Left forelimb (tissue), 1 donor: Measurements from ENCODE around the gene INPP5F.
"Not testable (repeated sequence)": the region's sequence is repeated elsewhere in the genome, so short reads cannot be mapped to it uniquely, and the experiment has no call there.

Source experiments
- DNase-seq: peaks from one replicate; pipeline ENCODE4 v3.0.0-alpha.2; 2018; ENCODE audit warnings: low spot score

The INPP5F gene

DNA sequence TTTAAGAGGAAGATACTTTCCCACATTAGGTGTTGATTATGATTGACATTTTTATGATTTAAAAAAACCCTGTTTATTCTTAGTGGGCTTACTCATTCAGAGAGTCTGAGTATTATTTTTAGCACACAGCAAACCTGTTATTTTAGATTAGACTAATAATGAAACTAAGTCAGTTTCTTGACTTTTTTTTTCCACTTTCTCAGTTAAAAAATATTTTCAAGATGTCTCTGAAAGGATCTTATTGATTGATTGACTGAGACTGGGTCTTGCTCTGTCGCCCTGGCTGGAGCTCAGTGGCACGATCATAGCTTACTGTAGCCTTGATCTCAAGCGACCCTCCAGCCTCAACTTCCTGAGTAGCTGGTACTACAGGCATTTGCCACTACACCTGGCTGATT lies 20.4 kb upstream of the INPP5F start:
- DNase-seq = no peak

DNA sequence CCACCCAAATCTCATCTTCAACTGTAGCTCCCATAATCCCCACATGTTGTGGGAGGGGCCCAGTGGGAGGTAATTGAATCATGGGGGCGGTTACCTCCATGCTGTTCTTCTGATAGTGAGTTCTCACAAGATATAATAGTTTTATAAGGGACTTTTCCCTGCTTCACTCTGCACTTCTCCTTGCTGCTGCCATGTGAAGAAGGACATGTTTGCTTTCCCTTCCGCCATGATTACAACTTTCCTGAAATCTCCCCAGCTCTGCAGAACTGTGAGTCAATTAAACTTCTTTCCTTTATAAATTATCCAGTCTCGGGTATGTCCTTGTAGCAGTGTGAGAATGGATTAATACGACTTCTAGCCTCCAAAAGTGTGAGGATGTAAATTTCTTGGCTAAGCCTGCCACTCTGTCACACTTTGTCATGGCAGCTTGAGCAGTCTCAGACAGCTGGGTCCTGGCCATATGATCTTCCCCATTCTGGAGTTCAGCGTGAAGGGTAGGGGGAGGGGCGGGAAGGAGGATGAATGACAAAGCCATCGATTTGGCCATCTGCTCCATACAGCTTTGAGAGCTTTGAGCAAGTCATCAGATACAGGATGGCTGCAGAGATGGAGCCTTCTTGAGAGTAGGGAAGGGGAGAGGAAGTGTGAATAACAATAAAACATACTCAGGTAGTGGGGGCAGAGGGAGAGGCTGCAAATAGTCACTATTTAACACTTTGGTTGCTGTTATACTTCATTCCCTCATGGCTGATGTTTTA lies 19.1 kb upstream of the INPP5F start:
- DNase-seq = no peak

DNA sequence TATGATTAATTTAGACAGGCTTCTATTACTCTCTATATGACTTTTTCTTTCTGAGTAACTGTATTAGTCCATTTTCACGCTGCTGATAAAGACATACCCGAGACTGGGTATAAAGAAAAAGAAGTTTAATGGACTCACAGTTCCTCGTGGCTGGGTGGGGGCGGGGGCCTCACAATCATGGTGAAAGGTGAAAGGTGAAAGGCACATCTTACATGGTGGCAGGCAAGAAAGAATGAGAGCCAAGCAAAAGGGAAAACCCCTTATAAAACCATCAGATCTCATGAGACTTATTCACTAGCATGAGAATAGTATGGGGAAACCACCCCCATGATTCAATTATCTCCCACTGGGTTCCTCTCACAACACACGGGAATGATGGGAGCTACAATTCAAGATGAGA lies 18.5 kb upstream of the INPP5F start:
- DNase-seq = not testable (repeated sequence)

DNA sequence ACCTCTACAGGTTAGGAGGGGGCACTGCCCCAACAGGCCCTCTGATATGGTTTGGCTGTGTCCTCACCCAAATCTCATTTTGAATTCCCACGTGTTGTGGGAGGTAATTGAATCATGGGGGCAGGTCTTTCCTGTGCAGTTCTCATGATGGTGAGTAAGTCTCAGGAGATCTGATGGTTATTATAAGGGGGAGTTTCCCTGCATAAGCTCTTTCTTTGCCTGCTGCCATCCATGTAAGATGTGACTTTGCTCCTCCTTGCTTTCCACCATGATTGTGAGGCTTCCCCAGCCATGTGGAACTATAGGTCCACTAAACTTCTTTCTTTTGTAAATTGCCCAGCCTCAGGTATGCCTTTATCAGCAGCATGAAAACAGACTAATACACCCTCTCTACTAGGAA lies 14.9 kb upstream of the INPP5F start:
- DNase-seq = not testable (repeated sequence)

DNA sequence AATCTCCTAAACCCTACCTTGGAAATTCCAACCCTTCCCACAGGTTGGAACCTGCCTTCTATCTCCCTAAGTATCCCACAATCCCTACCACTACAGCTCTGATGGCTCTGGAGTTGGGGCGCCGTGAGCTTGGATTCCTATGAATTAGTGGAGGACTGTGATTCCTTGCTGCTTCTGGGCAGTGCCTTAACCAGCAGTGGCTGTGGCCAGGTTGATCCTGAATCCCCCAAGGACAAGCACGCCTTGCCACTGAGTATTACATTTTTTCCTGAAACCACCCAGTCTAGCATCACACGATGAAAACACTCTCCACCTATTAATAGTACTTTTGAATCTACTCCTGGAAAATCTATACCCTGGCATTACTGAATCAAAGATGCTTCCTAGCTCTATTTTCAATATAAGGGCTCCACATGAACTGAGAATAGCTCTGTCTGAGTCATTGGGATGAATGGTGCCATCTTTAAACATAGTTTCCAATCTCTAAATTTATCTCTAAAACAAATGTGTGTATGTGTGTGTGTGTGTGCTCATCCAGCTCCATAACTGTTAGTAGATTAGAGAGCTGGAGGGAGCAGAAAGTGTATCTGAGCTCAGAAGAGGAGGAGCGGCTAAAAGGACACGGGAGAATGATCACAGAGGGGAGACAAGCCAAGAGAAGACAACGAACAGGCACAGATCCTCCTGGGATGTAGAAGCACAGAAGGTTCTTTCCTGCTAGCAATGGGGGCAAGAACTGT lies 11.9 kb upstream of the INPP5F start:
- no peak for DNase-seq

DNA sequence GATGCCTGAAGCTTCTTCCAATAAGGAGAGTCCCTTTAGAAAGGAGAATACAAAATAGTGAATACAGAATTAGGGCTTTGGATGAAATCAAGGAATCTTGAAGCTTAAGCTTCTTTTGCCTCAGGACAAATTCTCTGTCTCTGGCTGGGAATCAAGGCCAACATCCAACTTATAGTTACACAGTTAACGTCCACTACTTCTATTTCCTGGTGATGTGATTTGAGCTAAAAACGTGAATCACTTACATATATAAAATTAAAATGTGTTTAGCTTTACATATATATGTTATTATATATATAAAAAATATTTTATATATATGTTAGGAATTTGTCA lies 11.4 kb upstream of the INPP5F start:
- no peak for DNase-seq

DNA sequence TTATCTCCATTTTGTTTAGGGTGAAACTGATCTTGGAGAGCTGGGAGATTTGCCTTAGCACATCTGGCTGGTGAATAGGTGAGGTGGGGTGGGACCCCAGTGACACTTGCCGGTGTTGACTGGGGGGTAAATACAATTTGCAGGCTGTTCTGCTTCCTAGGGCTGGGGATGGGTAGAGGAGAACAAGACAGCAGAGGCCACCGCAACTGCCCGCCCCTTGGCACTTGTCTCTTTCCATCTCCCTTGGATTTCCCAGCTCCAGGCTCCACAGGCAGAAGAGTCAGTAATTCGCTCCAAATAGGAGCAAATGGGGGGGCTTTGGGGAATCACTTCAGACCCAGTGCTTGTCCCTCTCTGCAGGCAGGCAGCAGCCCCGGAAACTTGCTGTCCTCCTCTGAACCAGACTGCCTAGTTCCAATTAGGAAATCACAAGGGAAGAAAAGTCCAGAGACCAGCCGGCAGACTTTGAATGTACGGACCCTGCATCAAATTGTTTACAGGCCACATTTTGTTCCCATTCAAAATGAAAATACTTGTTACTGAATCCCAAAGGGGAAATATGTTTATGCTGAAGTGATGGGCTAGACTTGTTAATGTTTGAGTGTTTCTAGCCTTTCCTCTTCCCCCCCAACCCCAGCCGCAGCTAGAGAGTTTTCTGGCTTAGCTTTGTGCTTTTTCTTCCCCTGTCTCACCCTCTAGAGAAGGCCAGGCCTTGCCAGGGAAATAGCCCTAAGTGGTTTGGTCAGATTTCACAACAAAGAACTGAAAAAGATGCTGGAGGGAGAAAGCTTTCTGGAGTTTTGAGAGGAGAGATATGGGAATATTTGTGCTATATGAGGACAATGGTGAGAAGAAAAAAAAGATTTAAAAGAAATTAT lies 10.0 kb upstream of the INPP5F start:
- DNase-seq = no peak

DNA sequence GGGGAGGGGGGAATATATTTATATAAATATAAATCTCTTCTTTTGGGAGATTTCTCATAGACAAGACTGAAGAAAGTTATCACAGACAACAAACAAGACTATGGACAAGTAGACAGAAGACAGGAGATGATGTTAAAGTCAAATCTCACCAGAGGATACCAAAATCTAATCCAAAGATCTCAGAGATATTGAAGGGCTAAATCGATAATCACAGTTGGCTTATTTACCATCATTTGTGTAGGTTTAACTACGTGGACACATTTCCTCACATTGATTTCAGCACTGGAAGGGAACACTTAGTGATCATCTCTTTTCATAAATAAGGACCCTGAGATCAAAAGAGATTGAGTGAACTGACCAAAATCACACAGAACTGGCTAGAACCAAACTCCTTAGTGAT lies 2.7 kb upstream of the INPP5F start:
- DNase-seq = no peak

DNA sequence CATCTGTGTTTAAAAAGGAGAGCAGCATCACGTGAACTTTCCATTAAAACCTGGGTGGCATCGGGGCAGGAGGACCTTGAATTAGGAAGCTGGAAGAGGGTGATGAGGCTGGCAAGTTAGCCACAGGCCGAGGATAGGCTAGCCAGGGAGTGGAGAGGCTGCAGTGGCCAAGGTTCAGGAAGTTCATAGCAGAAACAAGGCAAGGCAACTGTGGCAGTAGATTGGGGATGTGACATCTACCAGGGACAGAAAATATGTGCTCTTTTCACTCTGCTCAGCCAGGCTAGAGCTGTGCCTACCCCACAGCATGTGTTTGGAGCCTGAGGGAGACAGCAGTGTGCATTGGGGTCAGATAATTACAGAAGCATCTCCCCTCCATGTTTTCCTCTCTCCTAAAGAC lies 2.2 kb upstream of the INPP5F start:
- no peak for DNase-seq

DNA sequence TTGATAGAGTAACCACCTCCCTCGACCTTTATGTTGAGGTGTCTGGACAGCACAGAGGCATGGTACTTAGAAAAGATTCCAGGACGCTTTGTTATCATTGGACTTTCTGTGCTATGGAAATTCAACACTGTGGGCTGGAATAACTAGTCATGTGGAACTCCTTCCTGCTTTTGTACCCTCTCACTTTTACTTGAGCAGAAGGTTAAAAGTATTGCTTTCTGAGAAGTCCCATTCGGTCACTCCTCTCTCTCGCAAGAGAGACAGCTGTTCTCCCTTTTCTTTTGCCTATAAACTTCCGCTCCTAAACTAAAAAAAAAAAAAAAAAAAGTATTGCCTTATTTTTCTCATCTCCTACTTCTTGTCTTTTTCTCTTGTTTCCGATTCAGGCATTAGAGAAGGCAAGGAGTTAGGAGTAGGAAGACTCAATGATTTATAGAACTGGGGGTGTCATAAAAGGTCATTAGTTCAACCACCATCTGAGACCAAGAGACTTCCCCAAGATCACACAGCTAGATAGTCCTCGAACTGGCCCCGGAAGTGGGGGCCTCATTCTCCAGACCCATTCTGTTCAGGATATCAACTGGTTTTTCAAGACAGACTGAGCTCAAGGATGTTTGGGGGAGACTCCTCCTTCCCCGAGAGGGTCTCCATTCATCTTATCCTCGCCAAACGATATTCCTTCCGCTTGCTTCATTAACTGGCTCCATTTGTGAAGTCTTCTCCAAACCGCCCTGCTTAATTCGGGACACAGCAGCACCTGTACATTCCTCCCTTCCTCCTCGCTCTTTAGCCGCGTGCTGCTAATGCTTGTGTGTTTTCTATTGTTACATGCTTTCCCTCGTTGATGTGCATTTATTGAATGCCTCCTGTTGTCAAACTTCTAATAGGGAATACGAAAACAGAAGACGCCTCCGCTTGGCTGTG lies 995 bp upstream of the INPP5F start:
- no peak for DNase-seq

DNA sequence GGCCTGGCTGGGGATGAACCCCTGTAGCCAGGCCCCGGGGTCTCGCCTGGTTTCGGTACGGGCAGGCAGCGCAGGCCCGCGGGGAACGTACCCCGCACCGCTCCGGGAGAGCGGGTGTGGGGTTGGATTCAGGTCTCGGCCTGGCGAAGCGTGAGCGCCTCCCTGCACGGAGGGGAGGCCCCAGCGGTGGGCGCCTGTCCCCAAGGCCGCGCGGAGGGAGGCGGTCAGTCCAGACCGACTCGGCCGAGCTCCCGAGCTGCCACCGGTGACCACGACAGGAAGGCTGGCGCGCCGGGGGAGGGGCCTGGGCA lies 378 bp upstream of the INPP5F start:
- no peak for DNase-seq

DNA sequence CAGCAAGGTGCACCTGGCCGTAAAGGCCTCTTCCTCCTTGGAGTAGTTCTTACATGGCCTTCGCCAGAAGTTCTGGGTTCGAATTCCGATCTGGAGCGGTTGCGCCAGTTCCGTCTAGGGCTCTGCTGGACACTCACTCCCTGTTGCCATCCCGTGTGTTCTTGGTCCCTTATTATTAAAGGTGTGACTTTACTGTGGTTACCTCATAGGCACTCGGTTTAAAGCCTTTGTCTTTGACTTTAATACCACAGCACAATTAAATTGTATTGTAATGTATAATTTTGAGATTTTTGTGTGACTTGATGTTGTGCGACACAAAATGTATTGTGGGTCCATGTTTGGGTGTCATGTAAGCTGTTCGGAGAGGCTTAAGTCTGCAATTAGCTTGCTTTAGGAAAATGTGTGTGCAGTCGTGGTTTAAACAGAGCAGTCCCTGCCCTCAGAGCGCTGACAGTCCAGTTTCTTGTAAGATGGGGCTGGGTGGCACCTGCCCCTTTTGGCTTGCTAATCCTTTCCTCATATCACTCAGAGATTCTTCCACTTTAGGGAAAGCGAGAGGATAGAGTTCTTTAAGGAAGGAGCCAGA lies 919 bp downstream of the INPP5F start:
- no peak for DNase-seq

DNA sequence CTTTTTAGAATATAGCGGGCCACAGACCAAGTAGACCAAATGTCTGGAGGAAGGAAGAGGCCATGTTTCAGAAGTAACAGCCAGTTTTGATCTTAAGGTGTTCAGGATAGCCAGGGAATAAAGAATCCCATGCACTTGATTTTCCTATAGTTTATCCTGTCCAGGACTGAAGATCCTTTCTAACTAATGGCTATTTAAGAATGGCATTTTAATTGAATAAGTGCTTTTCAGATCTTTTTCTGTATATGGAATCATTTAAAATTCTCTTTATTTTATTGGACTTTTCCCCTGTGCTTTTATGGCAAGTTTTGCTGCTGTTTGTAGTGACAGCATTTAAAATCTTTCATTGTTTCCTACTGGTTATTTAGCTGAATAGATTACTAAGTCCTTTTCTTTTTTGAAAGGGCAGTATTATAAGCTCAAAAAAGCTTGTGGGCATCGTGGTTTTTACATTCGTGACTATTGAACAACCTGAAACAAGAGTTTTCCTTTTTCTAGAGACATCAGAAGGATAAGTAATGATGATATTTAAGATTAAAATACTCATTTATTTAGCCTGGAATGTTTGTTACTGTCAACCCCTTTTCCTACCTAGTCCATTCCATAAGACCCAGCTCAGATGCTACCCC lies 2.4 kb downstream of the INPP5F start:
- no peak for DNase-seq

DNA sequence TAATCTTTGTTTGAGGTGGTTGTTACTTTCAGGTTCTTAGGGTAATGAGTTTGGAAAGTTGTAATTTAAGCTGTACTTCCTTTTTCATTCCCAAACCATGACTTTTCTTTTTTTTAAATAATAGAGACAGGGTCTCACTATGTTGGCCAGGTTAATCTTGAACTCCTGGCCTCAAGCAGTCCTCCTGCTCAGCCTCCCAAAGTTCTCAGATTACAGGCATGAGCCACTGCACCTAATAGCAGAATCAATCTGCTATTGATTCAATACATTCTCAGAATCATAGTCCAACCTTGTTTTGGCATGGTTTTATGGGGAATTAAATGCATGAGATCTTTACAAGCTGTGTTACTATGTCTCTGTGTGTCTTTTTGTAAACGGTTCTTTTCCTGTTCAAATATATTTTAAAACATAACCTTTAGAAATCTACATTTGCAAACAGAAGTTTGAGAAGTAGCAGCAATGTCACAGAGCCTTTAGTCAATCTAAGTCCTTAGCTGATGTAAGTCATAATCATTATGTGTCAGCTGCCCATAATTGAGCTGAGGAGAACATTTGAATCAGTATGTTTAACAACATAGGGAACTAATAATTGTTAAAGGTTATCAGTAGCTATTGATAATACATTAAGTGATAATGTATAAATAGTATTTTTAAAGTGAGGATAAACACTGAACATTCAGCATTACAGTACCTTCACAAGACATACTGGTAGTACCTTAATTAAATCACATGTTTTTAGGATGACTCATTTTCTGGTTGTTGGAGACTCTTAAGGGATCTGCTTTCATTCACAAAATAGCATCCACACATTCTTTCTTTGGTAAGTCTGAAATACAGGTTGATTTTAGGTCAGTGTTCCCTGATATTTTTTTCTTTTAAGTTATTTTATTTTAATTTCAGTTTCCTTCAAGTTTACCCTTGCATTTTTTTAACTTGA lies 8.8 kb downstream of the INPP5F start:
- DNase-seq = no peak

DNA sequence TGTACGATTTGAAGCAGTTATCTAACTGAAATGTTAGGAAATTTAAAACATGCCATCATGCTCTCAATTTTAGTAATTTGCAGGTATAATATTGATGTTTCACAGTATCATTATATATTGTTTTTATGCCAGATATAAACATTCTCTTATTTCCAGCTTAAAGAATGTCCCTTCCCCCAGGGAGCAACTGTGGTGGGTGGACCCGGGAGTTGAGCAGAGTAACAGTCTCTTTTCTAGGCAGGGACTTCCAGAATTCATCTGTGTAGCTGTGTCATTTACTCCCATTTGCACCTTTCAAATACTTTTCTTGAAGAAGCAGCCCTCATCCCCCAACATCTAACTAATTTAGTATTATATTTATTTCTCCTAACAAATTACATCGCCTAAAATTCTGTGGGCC lies 9.6 kb downstream of the INPP5F start:
- DNase-seq = no peak

DNA sequence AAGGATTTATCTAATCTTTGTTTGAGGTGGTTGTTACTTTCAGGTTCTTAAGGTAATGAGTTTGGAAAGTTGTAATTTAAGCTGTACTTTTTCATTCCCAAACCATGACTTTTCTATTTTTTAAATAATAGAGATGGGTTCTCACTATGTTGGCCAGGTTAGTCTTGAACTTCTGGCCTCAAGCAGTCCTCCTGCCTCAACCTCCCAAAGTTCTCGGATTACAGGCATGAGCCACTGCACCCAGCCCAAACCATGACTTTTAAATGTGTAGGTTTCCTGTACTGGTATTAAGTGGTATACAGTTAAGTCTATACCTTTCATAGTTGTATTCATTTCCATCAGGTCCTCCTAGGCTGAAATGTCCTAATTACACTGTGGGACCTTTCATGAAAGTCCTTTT lies 10.4 kb downstream of the INPP5F start:
- DNase-seq = no peak

DNA sequence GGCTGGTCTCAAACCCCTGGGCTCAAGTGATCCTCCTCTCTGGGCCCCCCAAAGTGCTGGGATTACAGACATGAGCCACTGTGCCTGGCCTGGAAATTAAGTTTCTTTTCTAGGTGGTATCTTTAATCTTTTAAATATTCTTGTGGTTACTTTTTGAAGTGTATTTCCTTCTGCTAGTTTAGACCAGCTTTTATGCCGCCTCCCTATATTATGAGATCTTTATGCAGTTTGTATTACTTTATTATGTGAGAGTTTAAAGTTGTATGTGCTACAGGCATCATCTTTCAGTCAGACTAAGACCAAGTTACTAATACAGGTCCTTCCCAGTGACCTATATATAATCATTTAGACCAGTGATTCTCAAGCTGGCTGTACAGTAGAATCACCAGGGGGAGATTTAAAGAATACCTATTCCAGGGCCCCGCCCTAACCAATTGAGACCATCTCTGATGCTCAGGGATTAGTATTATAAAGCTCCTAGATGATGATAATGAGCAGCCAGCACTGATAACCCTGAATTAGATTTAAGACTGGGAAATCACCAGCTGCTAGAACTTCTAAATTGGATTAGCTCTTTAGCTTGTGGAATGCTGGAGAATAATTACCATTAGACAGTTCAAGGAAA lies 11.3 kb downstream of the INPP5F start:
- DNase-seq = no peak

DNA sequence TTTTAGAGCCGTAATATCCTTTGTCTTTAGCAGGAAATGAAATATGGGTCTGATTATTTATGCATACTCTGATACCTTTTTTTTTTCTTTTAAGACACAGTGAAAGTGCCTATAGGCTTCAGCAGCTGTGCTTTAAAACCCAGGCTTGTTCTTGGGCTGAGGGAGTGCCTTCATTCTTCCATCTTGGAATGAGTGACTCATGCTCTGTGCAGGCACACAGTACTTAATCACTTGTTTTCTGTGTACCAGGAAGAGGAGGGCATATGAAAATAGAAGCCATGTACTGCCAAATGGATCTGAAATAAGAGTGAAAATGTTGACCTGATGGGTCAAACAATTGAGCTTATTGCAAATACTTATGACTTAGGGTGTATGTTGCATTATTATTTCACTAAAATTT lies 12.0 kb downstream of the INPP5F start:
- no peak for DNase-seq

DNA sequence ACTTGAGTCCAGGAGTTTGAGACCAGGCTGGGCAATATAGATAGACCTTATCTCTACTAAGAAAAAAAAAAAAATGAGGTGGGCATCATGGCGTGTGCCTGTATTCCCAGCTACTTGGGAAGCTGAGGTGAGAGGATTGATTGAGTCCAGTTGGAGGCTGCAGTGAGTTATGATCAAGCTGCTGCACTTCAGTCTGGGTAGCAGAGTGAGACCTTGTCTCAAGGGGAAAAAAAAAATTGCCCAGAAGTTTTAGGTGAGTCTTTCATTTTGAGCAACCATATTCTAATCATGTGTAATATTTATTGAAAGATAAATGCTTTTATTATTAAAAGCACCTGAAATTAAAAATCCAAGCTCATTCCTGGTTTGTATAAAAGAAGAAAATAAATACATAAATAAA lies 13.1 kb downstream of the INPP5F start:
- DNase-seq = no peak

DNA sequence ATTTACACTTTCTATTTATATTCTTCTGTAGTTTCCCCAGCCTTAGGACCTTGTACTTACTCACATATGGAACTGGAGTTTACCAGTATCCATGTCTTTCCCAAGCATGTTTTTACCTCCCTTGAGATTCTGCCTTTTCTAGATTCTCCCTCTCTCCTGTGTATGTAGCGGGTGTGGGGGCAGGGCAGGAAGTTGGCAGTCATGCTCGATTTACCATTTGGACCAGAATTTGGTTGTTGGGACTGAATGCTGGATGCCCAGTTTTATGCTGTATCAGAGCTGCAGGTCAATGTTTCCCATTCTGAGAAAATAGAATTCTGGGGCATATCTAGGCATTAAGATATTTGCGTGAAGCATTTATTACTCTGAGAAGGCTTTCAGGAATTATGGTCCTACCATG lies 14.2 kb downstream of the INPP5F start:
- no peak for DNase-seq
